GM12874 (cell line): ENCODE data around the gene RPS27L.

Experiments
- TF ChIP-seq, protein P1 (sequence below): IDR thresholded peaks from 2 replicates; pipeline ENCODE4 v1.5.1; 2011; ENCODE audit warnings: low read depth, mild to moderate bottlenecking, control low read depth, low read length, moderate library complexity; ENCODE audit not compliant: insufficient read depth

Gene RPS27L

DNA sequence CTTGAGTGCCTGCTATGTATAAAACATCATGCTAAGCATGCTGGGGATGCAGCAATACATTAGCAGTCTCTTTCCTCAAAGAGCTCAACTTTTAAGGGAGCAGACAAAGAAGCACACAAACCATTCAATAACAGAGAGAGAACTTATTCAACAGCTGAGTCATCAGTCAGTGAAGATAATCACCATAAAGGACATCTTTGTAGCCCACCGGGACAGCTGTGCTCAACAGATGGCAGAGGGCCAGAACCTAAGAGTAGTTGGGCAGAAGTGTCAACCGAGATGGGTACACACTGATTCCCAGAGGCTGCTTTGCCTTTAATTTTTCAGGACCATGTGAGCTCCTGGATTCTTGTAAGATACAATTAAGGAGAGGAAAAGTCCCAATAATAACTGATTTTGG is 27.9 kb upstream of the RPS27L start:
- TF ChIP-seq, protein P1, sequence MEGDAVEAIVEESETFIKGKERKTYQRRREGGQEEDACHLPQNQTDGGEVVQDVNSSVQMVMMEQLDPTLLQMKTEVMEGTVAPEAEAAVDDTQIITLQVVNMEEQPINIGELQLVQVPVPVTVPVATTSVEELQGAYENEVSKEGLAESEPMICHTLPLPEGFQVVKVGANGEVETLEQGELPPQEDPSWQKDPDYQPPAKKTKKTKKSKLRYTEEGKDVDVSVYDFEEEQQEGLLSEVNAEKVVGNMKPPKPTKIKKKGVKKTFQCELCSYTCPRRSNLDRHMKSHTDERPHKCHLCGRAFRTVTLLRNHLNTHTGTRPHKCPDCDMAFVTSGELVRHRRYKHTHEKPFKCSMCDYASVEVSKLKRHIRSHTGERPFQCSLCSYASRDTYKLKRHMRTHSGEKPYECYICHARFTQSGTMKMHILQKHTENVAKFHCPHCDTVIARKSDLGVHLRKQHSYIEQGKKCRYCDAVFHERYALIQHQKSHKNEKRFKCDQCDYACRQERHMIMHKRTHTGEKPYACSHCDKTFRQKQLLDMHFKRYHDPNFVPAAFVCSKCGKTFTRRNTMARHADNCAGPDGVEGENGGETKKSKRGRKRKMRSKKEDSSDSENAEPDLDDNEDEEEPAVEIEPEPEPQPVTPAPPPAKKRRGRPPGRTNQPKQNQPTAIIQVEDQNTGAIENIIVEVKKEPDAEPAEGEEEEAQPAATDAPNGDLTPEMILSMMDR, result no peak

DNA sequence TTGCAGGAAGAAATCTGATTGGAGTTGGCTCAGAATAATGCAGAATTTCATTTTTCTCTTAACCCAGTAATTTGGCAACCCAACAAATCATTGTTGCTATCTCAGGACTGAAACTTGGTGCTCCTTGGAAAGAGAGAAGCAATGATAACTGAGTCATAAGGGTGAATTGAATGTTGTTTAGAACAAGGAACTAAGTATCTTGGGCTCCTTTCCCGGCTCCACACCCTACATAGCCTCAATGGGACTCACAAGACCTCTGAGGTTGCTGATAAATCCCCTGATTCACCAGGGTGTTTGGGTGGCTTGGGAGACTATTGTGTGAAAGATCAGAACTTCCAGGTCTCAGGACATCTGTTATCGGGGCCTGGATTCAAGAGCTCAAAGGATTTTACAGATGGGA is 24.4 kb upstream of the RPS27L start:
- TF ChIP-seq, protein P1, result no peak

DNA sequence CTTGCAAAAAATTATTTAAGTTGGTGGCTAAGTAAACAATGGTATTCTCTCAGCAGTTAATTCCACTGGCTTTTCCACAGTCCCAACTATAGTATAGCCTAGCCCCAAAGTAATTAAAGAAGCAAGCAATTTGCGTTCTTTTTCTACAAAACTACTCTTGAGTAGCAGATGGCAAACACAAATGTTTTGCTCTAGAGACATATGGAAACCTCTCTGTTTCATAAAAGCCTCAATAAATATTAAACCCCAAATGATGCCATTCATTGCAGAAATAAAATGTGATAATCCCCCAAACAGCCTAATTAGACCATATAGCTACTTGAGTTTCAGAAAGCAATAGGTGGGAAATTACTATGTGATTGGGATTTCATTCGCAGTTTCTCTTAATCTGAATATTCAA is 23.5 kb upstream of the RPS27L start:
- TF ChIP-seq, protein P1, result no peak

DNA sequence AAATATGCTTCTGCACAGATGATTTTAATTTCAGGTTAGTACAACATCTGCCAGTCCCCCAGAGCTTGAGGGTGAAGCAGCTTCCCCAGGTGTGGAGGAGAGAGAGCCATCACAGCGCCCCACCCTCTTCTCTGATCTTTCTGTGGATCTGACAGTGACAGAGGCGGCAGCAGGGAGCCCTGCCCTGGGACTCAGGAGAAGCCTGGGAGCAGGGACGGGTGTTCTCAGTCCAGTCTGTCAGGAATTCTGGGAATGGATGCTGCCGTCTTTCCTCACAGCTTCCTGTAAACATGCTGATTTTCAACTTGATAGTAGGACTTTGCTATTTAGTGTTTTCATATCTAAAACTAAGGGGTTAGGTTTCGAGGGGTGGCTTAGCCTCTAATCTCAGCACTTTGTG is 20.8 kb upstream of the RPS27L start:
- TF ChIP-seq, protein P1, result no peak

DNA sequence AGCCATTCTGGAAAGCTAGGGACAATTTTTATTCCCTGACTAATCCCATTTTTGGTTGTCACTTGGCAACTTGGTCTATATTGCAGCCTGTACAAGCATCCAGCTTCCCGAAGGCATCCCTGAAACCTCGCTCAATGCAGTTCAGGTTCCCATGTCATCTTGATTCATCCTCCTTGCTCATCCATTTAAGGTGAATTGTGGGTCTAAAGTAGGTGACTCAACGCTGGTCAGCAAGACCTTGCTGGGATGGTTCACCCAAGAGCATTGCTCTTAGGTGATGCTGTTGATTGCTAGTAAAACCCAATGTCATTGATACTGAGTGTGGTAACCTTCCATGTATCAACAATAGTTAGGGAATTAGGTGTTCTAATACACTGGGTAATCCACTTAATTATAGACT is 19.0 kb upstream of the RPS27L start:
- TF ChIP-seq, protein P1, result no peak

DNA sequence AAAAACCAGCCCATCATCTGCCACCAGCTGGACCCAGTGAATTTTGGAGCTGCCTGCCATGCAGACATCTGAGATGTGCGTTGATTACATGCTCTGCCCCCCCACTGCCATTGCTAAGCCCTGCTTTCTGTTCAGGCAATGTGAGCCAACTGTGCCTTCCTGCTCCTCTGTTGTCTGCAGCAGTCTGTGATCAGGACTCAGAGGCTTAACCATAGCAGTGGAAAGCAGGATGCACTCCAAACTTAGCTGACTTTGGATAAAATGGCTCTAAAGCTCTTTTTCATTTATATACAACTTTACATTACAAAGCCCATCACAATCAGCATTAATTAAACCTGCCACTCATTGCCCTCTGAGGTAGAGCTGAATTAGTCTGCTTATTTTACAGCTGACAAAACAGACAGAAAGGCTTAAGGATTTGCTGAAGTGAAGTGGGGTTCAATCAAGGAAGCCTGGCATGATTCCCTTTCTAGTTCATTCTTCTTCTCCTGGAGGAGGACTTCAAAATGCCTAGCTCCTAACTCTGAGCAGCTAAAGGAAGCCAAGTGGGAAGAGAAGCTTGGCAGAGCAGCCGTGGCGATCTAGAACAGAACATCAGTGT is 15.7 kb upstream of the RPS27L start:
- TF ChIP-seq, protein P1, result no peak

DNA sequence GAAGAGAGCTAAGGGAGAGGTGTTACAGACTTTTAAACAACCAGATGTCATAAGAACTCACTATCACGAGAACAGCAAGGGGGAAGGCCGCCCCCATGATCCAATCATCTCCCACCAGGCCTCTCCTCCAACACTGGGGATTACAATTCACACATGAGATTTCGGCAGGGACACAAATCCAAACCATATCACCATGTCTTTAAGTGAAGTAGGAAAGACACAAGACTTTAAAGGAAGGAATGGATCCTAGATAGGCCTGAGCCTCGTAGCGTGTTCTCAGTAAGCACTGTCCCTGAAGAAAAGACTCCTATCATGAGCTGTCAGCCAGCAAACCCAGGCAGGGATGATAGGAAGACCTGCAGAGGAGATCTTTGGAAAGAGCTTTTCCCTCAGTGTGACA is 15.1 kb upstream of the RPS27L start:
- TF ChIP-seq, protein P1, result no peak

DNA sequence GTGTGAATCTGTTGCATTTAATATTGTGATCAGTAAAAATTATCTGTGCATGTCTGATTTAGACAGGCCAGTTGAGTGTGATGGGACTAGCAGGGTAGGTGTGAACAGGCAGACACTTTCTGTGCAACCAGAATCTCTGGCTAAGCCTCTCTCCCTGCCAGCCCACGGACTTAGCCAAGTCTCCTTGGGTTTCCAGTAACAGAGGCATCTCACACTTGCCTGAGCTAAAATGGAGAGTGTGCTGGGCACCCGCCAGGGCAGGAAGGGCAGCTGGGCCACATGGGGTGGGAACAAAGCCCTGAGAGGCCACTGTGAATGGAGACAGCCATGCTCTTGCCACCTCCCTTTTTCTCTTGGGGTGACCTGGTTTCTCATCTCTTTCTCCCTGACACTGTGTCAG is 12.5 kb upstream of the RPS27L start:
- TF ChIP-seq, protein P1, result no peak
